Measurements from ENCODE around the gene LPAR4.

DNA sequence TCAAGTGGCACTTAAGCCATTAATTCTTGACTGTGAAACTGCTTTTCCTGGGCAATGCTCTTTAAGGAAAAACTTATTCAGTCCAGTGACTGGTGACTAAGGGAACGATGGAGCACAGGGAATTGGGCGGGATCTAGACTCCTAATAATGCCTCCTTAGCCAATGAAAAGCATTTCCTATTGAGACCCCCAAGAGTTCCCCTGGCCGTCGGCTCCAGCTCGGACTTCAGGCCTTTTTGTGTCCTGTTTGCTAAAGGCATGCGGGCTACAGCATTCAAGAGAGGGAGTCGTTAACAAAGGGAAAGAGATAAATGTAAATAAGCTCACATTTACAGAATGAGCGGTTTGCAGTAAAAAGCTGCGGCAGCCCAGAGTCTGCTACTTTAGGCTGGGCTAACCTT, at the start of gene LPAR4:
- TF ChIP-seq ZNF274 (IDR thresholded peaks at IDR 0.05; ENCODE audit: low read depth, low read length) (no peak), SUZ12 (IDR thresholded peaks at IDR 0.05; ENCODE audit: extremely low read depth, insufficient read depth, insufficient read length) (no peak)
